PC-3 (cell line): Measurements from ENCODE around the gene STAT3. TPM values are rescaled to one million over a fixed set of nuclear protein-coding genes. Genes with fewer than 3 reads are reported as not detected.

Experiments
- ATAC-seq: fragments of 200-7000 bp; cut with Tn5 transposase; 2 replicates; pipeline ENCODE4 v1.9.1; 2020; ENCODE audit warnings: mild to moderate bottlenecking, moderate library complexity
- BruUV-seq: library from RNA; stranded (reverse); fragments of 400-500 nt; replicated peaks from 2 replicates; lab custom pipeline; 2021; lab: Mats Ljungman, UMichigan
- CTCF ChIA-PET: fragments of 300-600 bp; sonication (Branson Sonifier 250); formaldehyde crosslinking; loops from one replicate; lab custom pipeline; 2022; ENCODE audit warnings: antibody characterized with exemption; lab: Charles Lee
- POLR2A ChIA-PET: fragments of 300-600 bp; sonication (Branson Sonifier 250); formaldehyde crosslinking; loops from one replicate; lab custom pipeline; 2022; ENCODE audit warnings: antibody characterized with exemption; ENCODE audit not compliant: unreplicated experiment; lab: Charles Lee
- DNase-seq: peaks from one replicate; pipeline ENCODE4 v3.0.0-alpha.2; 2015
- H2AFZ ChIP-seq: fragments of 300-600 bp; sonication (generic); 2 replicates; pipeline ENCODE4 v1.6.0; 2016; ENCODE audit warnings: antibody characterized with exemption, low read length
- H3F3A ChIP-seq: fragments of 300-600 bp; sonication (generic); one replicate; pipeline ENCODE4 v1.6.0; 2017; ENCODE audit warnings: antibody characterized with exemption, low read length, control low read depth, mild to moderate bottlenecking; ENCODE audit not compliant: unreplicated experiment
- H3K27ac ChIP-seq: fragments of 300-600 bp; sonication (generic); 2 replicates; pipeline ENCODE4 v1.5.1; 2016; ENCODE audit warnings: mild to moderate bottlenecking, low read length
- H3K27me3 ChIP-seq: fragments of 300-600 bp; sonication (generic); 2 replicates; pipeline ENCODE4 v1.6.1; 2016; ENCODE audit warnings: low read length, mixed read lengths
- H3K36me3 ChIP-seq: fragments of 300-600 bp; sonication (generic); 2 replicates; pipeline ENCODE4 v1.6.1; 2016; ENCODE audit warnings: low read depth, mixed run types, low read length, mixed read lengths
- H3K4me1 ChIP-seq: fragments of 300-600 bp; sonication (generic); 2 replicates; pipeline ENCODE4 v1.5.1; 2016; ENCODE audit warnings: low read length; ENCODE audit not compliant: insufficient read depth
- H3K4me2 ChIP-seq: fragments of 300-600 bp; sonication (generic); 2 replicates; pipeline ENCODE4 v1.6.0; 2016; ENCODE audit warnings: low read length
- H3K4me3 ChIP-seq: fragments of 300-600 bp; sonication (generic); 2 replicates; pipeline ENCODE4 v1.5.1; 2016; ENCODE audit warnings: mild to moderate bottlenecking, low read length, mixed read lengths
- H3K79me2 ChIP-seq: fragments of 300-600 bp; sonication (generic); 2 replicates; pipeline ENCODE4 v1.6.1; 2017; ENCODE audit warnings: low read length, mixed read lengths
- H3K9ac ChIP-seq: fragments of 300-600 bp; sonication (generic); 2 replicates; pipeline ENCODE4 v1.6.0; 2016; ENCODE audit warnings: mild to moderate bottlenecking, low read length
- H3K9me2 ChIP-seq: fragments of 300-600 bp; sonication (generic); replicated peaks from 2 replicates; pipeline ENCODE4 v1.6.1; 2016; ENCODE audit warnings: mixed run types, low read length, mixed read lengths
- H3K9me3 ChIP-seq: fragments of 300-600 bp; sonication (generic); 2 replicates; pipeline ENCODE4 v1.6.1; 2016; ENCODE audit warnings: low read length, mixed read lengths
- H4K20me1 ChIP-seq: fragments of 300-600 bp; sonication (generic); 2 replicates; pipeline ENCODE4 v1.6.1; 2016; ENCODE audit warnings: low read length, mixed read lengths
- CTCF ChIP-seq: fragments of 300-600 bp; sonication (generic); conservative IDR thresholded peaks from 2 replicates; pipeline ENCODE4 v1.5.1; 2017; ENCODE audit warnings: antibody characterized with exemption, low read depth, mild to moderate bottlenecking, low read length
- EZH2 ChIP-seq: fragments of 300-600 bp; sonication (generic); IDR thresholded peaks from one replicate; pipeline ENCODE4 v1.6.1; 2017; ENCODE audit warnings: antibody characterized with exemption, mild to moderate bottlenecking, low read length; ENCODE audit not compliant: unreplicated experiment
- EZH2phosphoT487 ChIP-seq: fragments of 300-600 bp; sonication (generic); IDR thresholded peaks from 2 replicates; pipeline ENCODE4 v1.6.1; 2018; ENCODE audit warnings: mild to moderate bottlenecking, antibody characterized with exemption, low read length, borderline replicate concordance
- intact Hi-C: fragments of 100-400 bp; cut with micrococcal nuclease; formaldehyde crosslinking; loops from 2 replicates; pipeline ENCODE4 v1.9.0; 2023
- total RNA-seq: library from RNA; depleted of rRNA; stranded (reverse); fragments of >200 nt; gene quantifications from 2 replicates; pipeline ENCODE4 v1.2.3, GENCODE V29; 2014

Gene STAT3
- total RNA-seq, 1 experiment from 2014 or later: not detected

DNA sequence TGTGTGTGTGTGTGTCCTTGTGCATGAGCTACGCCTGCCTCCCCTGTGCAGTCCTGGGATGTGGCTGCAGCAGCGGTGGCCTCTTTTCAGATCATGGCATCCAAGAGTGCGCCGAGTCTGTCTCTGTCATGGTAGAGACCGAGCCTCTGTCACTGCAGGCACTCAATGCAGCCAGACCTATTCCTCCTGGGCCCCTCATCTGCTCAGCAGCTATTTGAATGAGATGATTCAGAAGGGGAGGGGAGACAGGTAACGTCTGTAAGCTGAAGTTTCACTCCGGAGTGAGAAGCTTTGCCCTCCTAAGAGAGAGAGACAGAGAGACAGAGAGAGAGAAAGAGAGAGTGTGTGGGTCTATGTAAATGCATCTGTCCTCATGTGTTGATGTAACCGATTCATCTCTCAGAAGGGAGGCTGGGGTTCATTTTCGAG, 77.4 kb downstream of the STAT3 start:
- ChIA-PET CTCF (no interaction called here), POLR2A (no interaction called here)
- ATAC-seq (no peak), DNase-seq (no peak)
- Histone ChIP-seq H2AFZ (no peak overlapping the region), H3K9me3 (no peaks in the 10 kb centered on the region), H3K4me1 (no peaks in the 10 kb centered on the region), H3K4me3 (no peak overlapping the region), H4K20me1 (no peaks in the 10 kb centered on the region), H3K9me2 (no peaks in the 10 kb centered on the region), H3K27ac (no peak overlapping the region), H3K27me3 (no peaks in the 10 kb centered on the region), H3K4me2 (no peak overlapping the region), H3F3A (no peaks in the 10 kb centered on the region), H3K36me3 (no peaks in the 10 kb centered on the region), H3K9ac (no peak overlapping the region), H3K79me2 (no peaks in the 10 kb centered on the region)
- no TSS peak for BruUV-seq
- TF ChIP-seq EZH2phosphoT487 (no peak), CTCF (no peak), EZH2 (no peak)
- intact Hi-C loops: no loop called here

GRCh38 chr17:42309986-42310786, 78.1 kb downstream of the STAT3 start:
- TF ChIP-seq EZH2 (no peak), CTCF (no peak)
- H3K27ac ChIP-seq: no peak overlapping the region
- no peak overlapping the region for H3K4me3 ChIP-seq
- H3K9me2 ChIP-seq: no peaks in the 10 kb centered on the region
- no peak overlapping the region for H3K9ac ChIP-seq
- CTCF ChIA-PET: no interaction called here
- no peaks in the 10 kb centered on the region for H3K27me3 ChIP-seq
- no peaks in the 10 kb centered on the region for H3K36me3 ChIP-seq
- no peaks in the 10 kb centered on the region for H3K79me2 ChIP-seq
- ATAC-seq: no peak
- H3K4me2 ChIP-seq: no peak overlapping the region
- H2AFZ ChIP-seq: no peak overlapping the region
- H3K4me1 ChIP-seq: no peaks in the 10 kb centered on the region
- no peaks in the 10 kb centered on the region for H3F3A ChIP-seq
- H4K20me1 ChIP-seq: no peaks in the 10 kb centered on the region
- no TSS peak for BruUV-seq
- H3K9me3 ChIP-seq: no peaks in the 10 kb centered on the region
- intact Hi-C loops: no loop called here
- POLR2A ChIA-PET: no interaction called here
- DNase-seq: no peak

DNA sequence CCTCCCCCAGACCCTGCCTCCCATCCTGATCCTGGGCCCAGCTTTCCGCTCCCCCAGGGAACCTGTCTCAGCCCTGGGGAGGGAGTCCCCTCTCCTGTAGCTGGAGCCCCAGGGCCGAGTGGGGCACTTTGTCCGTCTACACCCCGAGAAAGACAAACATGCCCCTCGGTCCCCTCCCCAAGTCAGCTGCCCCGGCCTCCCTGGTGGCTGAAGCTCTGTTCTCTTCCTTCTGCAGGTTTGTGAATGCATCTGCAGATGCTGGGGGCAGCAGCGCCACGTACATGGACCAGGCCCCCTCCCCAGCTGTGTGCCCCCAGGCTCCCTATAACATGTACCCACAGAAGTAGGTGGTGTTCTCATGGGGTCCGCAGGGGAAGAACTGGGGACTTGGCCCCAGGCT, 79.1 kb downstream of the STAT3 start:
- H3K27ac ChIP-seq: no peak overlapping the region
- H3K9me2 ChIP-seq: no peaks in the 10 kb centered on the region
- H3K4me2 ChIP-seq: no peak overlapping the region
- H4K20me1 ChIP-seq: no peaks in the 10 kb centered on the region
- no peaks in the 10 kb centered on the region for H3K9me3 ChIP-seq
- H3K4me3 ChIP-seq: no peak overlapping the region
- H3K36me3 ChIP-seq: no peaks in the 10 kb centered on the region
- H3F3A ChIP-seq: no peaks in the 10 kb centered on the region
- no peaks in the 10 kb centered on the region for H3K27me3 ChIP-seq
- intact Hi-C loops: no loop called here
- POLR2A ChIA-PET: no interaction called here
- H3K4me1 ChIP-seq: no peaks in the 10 kb centered on the region
- CTCF ChIA-PET: no interaction called here
- DNase-seq (no peak), ATAC-seq (no peak)
- TF ChIP-seq EZH2phosphoT487 (no peak), CTCF (no peak), EZH2 (no peak)
- BruUV-seq: no TSS peak
- H2AFZ ChIP-seq: no peak overlapping the region
- no peaks in the 10 kb centered on the region for H3K79me2 ChIP-seq
- no peak overlapping the region for H3K9ac ChIP-seq
